GM13977 (cell line): Measurements from ENCODE around the gene NDUFC2.
"Not testable (repeated sequence)": the region's sequence is repeated elsewhere in the genome, so short reads cannot be mapped to it uniquely, and the experiment has no call there.

Source experiments
- DNase-seq: peaks from one replicate; pipeline ENCODE4 v3.0.0; 2012; ENCODE audit warnings: low spot score
- in situ Hi-C: fragments of 300-500 bp; cut with MboI; formaldehyde crosslinking; loops from one replicate; pipeline ENCODE4 v1.12.0; 2022; ENCODE audit warnings: low sequenced_read_pairs, low pct_unique_long_range_greater_than_20kb, mixed read lengths, inconsistent platforms; ENCODE audit not compliant: unreplicated experiment
- TF ChIP-seq, protein P1 (sequence below): IDR thresholded peaks from 2 replicates; pipeline ENCODE4 v1.5.1; 2012; ENCODE audit warnings: mild to moderate bottlenecking, control low read depth; ENCODE audit not compliant: insufficient read depth; ENCODE audit errors: extremely low read depth, missing control alignments

The NDUFC2 gene

GRCh38 chr11:78085972-78086371 lies 6.3 kb upstream of the NDUFC2 start:
- in situ Hi-C loops: no loop called here
- TF ChIP-seq, protein P1, sequence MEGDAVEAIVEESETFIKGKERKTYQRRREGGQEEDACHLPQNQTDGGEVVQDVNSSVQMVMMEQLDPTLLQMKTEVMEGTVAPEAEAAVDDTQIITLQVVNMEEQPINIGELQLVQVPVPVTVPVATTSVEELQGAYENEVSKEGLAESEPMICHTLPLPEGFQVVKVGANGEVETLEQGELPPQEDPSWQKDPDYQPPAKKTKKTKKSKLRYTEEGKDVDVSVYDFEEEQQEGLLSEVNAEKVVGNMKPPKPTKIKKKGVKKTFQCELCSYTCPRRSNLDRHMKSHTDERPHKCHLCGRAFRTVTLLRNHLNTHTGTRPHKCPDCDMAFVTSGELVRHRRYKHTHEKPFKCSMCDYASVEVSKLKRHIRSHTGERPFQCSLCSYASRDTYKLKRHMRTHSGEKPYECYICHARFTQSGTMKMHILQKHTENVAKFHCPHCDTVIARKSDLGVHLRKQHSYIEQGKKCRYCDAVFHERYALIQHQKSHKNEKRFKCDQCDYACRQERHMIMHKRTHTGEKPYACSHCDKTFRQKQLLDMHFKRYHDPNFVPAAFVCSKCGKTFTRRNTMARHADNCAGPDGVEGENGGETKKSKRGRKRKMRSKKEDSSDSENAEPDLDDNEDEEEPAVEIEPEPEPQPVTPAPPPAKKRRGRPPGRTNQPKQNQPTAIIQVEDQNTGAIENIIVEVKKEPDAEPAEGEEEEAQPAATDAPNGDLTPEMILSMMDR: no peak
- no peak for DNase-seq

- in situ Hi-C loops, DNase-seq: not testable (repeated sequence)
Measured at GRCh38 chr11:78084506-78084905, 4.8 kb upstream of the NDUFC2 start.

GRCh38 chr11:78083021-78083420 lies 3.4 kb upstream of the NDUFC2 start:
- TF ChIP-seq, protein P1: no peak
- no peak for DNase-seq
- in situ Hi-C loops: no loop called here

GRCh38 chr11:78082146-78082545 lies 2.5 kb upstream of the NDUFC2 start:
- in situ Hi-C loops: no loop called here
- no peak for DNase-seq
- TF ChIP-seq, protein P1: no peak

DNA sequence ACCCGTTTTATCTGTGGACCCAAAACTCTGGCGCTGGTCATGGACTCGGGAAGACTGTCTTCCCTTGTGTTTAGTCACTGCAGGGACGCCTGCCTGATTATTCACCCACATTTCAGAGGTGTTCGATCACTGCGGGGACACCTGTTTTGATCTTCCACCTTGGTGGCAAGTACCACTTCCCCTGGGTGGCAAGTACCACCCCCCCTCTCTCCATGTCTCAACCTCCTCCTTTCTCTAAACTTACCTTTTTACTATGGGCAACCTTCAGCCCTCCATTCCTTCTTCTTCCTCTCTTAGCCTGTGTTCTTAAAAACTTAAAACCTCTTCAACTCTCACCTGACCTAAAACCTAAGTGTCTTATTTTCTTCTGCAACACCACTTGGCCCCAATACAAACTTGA lies 1.9 kb upstream of the NDUFC2 start:
- in situ Hi-C loops: no loop called here
- TF ChIP-seq, protein P1: no peak

GRCh38 chr11:78080818-78081495 lies 1.3 kb upstream of the NDUFC2 start:
- in situ Hi-C loops: no loop called here
- DNase-seq: no peak
- TF ChIP-seq, protein P1: no peak

More for the DNA sequence above, 1.9 kb upstream of the NDUFC2 start:
- DNase-seq: no peak

DNA sequence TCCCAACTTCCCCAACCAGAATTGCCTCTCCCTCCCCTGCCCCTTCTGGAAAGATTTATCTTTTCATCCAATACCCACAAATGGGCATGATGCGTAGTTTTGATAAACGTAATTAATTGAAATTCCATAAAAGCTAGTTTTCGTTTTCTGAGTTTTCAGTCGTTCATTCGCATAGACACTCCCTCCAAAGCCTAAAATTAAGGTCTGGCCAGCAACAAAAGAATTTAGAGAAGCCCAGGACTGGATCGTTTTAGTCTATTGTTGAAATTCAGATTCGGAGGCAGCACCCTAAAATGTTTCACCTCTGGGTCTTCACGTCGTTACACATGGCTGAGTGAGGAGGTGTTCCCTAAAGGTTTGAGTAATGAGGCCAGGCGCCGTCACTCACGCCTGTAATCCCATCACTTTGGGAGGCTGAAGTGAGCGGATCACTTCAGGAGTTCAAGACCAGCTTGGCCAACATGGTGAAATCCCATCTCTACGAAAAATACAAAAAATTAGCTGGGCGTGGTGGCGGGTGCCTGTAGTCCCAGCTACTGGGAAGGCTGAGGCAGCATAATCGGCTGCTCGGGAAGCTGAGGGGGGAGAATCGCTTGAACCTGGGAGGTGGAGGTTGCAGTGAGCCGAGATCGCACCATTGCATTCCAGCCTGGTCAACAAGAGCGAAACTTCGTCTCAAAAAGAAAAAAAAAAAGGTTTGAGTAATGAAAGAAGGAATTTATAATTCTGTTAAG lies 589 bp upstream of the NDUFC2 start:
- TF ChIP-seq, protein P1: no peak
- no peak for DNase-seq
- in situ Hi-C loops: no loop called here
